Left lung (tissue), 10 donors: ENCODE results near the gene ERO1B. TPM values are rescaled to one million over a fixed set of nuclear protein-coding genes. Genes with fewer than 3 reads are reported as not detected.

ENCODE experiments used
- ATAC-seq: fragments of 200-7000 bp; cut with Tn5 transposase; one replicate; pipeline ENCODE4 v1.9.1; 2020; ENCODE audit warnings: moderate library complexity
- DNase-seq, 4 donors: peaks; one replicate each; pipeline ENCODE4 v3.0.0-alpha.2; 2013 to 2020
- H3K27ac ChIP-seq, 2 donors: fragments of 200-600 bp; sonication (generic) in 1 of 2; one replicate each; pipeline versions ENCODE4 v1.5.0 to v1.8.0; 2020 to 2021
- H3K27me3 ChIP-seq, 2 donors: fragments of 200-600 bp; sonication (generic) in 1 of 2; one replicate each; pipeline versions ENCODE4 v1.5.0 to v1.8.0; 2020 to 2021
- H3K36me3 ChIP-seq, 2 donors: fragments of 200-600 bp; sonication (generic) in 1 of 2; one replicate each; pipeline versions ENCODE4 v1.5.0 to v1.8.0; 2020 to 2021
- H3K4me1 ChIP-seq, 2 donors: fragments of 200-600 bp; one replicate each; pipeline ENCODE4 v1.8.0; 2021
- H3K4me3 ChIP-seq, 2 donors: fragments of 200-600 bp; sonication (generic) in 1 of 2; one replicate each; pipeline versions ENCODE4 v1.5.0 to v1.8.0; 2020 to 2021; ENCODE audit warnings: mild to moderate bottlenecking in 1 of 2
- H3K9me3 ChIP-seq, 2 donors: fragments of 200-600 bp; sonication (generic) in 1 of 2; one replicate each; pipeline versions ENCODE4 v1.5.0 to v1.8.0; 2020 to 2021
- intact Hi-C, 2 donors: fragments of 100-400 bp; cut with DNase I; formaldehyde crosslinking; loops; one replicate each; pipeline versions ENCODE4 v1.11.2 to v1.14.2; 2022
- polyA plus RNA-seq, 6 donors: library from polyadenylated mRNA; unstranded; fragments of 120-200 nt; gene quantifications; one replicate each; pipeline ENCODE4 v1.2.1, GENCODE V29; 2013; ENCODE audit not compliant: insufficient read length in 6 of 6
- total RNA-seq, 2 donors: library from RNA; stranded (reverse); fragmentation: NEBNext Ultra II Directional; extraction: Animal tissue kit (Norgen Biotek cat#: 25700); gene quantifications; one replicate each; pipeline ENCODE4 v1.2.1, GENCODE V29; 2021
- TF ChIP-seq, protein P1 (sequence below), 2 donors: fragments of 200-600 bp; sonication (generic) in 1 of 2; IDR thresholded peaks; one replicate each; pipeline versions ENCODE4 v1.5.0 to v1.8.0; 2021; ENCODE audit warnings: antibody characterized with exemption in 2 of 2
- donor health status: DM: no; HTN: yes; CAD: no.
- donor health status: DM: no; HTN: no; CAD: no.

ERO1B gene
- total and polyA plus RNA-seq, 8 donors = 5.8 to 11.1 (median 9.5) TPM

DNA sequence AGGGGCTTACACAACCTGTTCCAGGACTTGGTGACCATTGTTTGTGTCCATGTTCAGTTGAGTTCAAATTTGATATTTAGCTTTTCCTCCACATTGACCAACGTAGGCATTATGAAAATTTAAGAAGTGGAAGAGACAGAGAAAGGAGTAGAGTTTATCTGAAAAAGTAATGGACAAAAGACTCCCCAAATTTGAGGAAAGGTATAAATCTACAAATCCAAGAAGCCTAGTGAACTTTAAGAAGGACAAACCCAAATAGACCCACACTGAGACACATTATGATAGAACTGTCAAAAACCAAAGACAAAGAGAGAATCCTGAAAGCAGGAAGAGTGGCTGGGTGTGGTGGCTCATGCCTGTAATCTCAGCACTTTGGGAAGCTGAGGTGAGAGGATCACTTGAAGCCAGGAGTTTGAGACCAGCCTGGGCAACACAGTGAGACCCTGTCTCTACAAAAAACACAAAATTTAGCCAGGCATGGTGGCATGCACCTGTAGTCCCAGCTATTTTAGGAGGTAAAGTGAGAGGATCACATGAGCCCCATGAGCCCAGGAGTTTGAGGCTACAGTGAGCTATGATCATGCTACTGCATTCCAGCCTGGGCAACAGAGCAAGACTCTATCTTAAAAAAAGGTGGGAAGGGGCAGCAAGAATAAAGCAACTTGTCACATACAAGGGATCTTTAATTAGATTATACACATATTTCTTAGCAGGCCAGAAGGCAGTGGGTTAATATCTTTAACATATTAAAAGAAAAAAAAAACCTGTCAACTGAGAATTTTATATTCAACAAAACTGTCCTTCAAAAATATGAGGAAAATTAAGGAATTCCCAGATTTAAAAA is 41.0 kb upstream of the ERO1B start:
- Histone ChIP-seq H3K4me3 (no peak overlapping the region), H3K36me3 (no peaks in the 10 kb centered on the region), H3K9me3 (peaks cover 0 to 24% of the 10 kb centered on the region in 2 donors), H3K27ac (no peak overlapping the region), H3K4me1 (no peaks in the 10 kb centered on the region), H3K27me3 (no peaks in the 10 kb centered on the region)
- intact Hi-C loops = no loop called here
- ATAC-seq = no peak
- TF ChIP-seq, protein P1, sequence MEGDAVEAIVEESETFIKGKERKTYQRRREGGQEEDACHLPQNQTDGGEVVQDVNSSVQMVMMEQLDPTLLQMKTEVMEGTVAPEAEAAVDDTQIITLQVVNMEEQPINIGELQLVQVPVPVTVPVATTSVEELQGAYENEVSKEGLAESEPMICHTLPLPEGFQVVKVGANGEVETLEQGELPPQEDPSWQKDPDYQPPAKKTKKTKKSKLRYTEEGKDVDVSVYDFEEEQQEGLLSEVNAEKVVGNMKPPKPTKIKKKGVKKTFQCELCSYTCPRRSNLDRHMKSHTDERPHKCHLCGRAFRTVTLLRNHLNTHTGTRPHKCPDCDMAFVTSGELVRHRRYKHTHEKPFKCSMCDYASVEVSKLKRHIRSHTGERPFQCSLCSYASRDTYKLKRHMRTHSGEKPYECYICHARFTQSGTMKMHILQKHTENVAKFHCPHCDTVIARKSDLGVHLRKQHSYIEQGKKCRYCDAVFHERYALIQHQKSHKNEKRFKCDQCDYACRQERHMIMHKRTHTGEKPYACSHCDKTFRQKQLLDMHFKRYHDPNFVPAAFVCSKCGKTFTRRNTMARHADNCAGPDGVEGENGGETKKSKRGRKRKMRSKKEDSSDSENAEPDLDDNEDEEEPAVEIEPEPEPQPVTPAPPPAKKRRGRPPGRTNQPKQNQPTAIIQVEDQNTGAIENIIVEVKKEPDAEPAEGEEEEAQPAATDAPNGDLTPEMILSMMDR (IDR thresholded peaks at IDR 0.05) = no peak
- no peak for DNase-seq

DNA sequence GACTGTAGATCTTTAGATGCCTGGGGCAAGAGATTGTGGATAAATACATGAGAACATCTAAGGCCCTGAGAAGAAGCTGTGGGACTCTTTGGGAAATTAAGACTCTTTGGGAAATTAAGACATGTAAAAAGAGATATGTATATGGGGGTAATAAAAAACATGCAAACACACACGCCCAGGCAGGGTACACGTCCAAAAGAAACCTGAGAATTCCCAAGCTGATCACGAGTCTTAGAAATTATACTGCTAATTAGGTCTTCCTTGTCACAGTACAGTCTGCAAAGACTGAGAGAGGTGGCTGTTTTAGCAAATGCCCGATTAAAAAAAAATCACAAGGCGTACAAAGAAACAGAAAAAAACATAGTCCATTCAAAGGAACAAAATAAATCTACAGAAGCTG is 39.3 kb upstream of the ERO1B start:
- Histone ChIP-seq H3K4me1 (no peaks in the 10 kb centered on the region), H3K27ac (no peak overlapping the region), H3K36me3 (no peaks in the 10 kb centered on the region), H3K4me3 (no peak overlapping the region), H3K9me3 (peaks cover 0 to 24% of the 10 kb centered on the region in 2 donors), H3K27me3 (no peaks in the 10 kb centered on the region)
- TF ChIP-seq, protein P1 (IDR thresholded peaks at IDR 0.05) = no peak
- intact Hi-C loops = no loop called here
- ATAC-seq = no peak
- DNase-seq = no peak

DNA sequence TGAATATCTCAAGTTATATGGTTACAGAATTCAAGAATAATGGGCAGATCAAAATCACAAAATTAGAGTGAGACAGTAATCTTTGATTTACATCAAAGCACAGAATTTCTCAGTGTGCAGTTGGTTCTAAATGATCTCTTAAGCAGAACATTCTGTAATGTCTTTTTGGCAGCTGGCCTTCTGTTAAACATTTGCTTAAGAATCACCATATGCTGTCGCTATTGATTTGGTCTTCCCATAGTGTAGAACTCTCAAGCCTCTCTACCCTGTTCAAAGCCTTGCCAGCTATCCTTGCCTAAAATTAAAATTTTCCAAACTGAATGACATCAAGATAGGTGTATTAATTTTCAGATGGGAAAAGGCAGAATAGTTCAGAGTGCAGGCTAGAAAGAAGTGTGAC is 38.9 kb upstream of the ERO1B start:
- DNase-seq = no peak
- intact Hi-C loops = no loop called here
- TF ChIP-seq, protein P1 (IDR thresholded peaks at IDR 0.05) = no peak
- no peaks in the 10 kb centered on the region for H3K36me3 ChIP-seq
- H3K9me3 ChIP-seq = peaks cover 0 to 24% of the 10 kb centered on the region in 2 donors
- H3K4me1 ChIP-seq = no peaks in the 10 kb centered on the region
- H3K27ac ChIP-seq = no peak overlapping the region
- no peaks in the 10 kb centered on the region for H3K27me3 ChIP-seq
- no peak overlapping the region for H3K4me3 ChIP-seq
- ATAC-seq = no peak

DNA sequence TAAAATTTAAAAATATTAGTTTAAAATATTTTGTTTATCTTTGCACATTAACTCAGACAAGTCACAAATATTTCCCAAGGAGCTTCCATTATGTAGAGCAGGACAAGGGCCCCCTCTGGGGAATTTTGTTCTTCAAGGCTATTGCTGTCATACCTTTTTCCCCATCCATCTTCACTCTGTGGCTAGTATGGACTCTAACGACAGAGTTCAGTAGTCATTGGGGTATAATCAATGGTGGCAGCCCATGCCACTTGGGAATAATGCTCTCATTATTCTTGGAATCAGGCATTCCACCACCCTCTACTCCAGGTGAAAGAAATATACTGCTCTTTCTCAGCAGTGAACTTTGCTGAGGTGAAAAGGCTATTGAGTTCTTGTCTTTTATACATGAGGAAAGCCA is 38.5 kb upstream of the ERO1B start:
- H3K4me3 ChIP-seq = no peak overlapping the region
- H3K4me1 ChIP-seq = no peaks in the 10 kb centered on the region
- no peak overlapping the region for H3K27ac ChIP-seq
- H3K27me3 ChIP-seq = no peaks in the 10 kb centered on the region
- H3K9me3 ChIP-seq = peaks cover 0 to 24% of the 10 kb centered on the region in 2 donors
- intact Hi-C loops = no loop called here
- TF ChIP-seq, protein P1 (IDR thresholded peaks at IDR 0.05) = no peak
- H3K36me3 ChIP-seq = no peaks in the 10 kb centered on the region
- DNase-seq = no peak
- no peak for ATAC-seq

DNA sequence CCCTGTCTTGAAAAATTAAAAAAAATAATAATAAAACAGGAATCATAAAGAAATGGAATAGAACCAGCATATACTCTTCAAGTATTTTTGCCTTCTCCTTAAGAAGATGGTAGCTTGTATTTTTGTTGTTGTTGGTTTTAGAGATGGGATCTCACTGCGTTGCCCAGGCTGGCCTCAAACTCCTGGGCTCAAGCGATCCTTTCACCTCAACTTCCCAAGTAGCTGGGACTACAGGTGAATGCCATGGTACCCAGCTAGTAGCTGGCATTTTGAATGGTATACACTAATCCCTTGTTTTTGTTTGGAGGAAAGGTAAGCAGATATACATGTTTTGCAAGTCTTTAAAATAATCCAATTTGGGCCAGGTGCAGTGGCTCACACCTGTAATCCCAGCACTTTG is 34.7 kb upstream of the ERO1B start:
- ATAC-seq (no peak), DNase-seq (no peak)
- Histone ChIP-seq H3K4me1 (no peaks in the 10 kb centered on the region), H3K27ac (no peak overlapping the region), H3K4me3 (no peak overlapping the region), H3K36me3 (no peaks in the 10 kb centered on the region), H3K27me3 (no peaks in the 10 kb centered on the region), H3K9me3 (no peaks in the 10 kb centered on the region)
- TF ChIP-seq, protein P1 (IDR thresholded peaks at IDR 0.05) = no peak
- intact Hi-C loops = no loop called here
